GM08714 (cell line): Measurements from ENCODE around the gene CAMK2D.

ENCODE experiments used
- H3K4me3 ChIP-seq: fragments of 200-500 bp; sonication (Bioruptor generic); 2 replicates; pipeline ENCODE4 v1.5.1; 2014; ENCODE audit warnings: mild to moderate bottlenecking, low read length, inconsistent platforms
- ZNF274 ChIP-seq: IDR thresholded peaks from 2 replicates; pipeline ENCODE4 v1.6.1; 2012; ENCODE audit warnings: mild to moderate bottlenecking, low read depth, low read length

CAMK2D gene

GRCh38 chr4:113564493-113564892 lies 197.0 kb downstream of the CAMK2D start:
- no peak for TF ChIP-seq ZNF274
- no peak overlapping the region for H3K4me3 ChIP-seq

DNA sequence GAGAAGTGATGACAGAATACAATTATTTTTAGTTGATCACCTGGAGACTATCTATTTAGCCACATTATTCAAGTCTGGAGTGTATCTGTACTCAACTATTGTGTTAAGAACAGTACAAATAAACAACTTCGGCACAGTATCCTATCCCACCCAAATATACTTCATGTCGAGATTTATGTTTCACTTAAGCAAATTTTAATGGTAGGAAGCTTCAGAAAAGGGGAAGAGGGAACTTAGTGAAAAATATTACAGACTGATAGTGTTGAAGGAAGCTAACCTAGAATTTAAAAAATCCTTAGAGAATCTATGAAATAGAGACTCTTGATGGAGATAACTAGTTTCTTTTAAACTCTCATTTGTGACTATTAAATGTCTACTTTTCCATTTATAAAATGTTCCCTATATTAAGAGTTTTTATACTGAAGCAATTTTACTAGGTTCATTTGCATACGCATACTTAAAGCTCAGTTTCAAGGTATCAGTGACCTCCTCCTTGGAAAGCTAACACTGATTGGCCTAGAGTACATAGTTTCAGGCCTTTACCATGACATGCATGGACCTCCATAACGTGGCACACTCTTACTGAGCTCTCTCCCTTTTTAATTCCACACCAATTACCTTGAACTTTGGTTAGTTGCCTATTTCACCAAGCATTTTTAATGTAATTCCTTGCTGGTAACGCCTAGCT lies 197.7 kb downstream of the CAMK2D start:
- TF ChIP-seq ZNF274 = no peak
- H3K4me3 ChIP-seq = no peak overlapping the region

- TF ChIP-seq ZNF274 = no peak
- no peak overlapping the region for H3K4me3 ChIP-seq
Measured at GRCh38 chr4:113561758-113562157, 199.8 kb downstream of the CAMK2D start.

DNA sequence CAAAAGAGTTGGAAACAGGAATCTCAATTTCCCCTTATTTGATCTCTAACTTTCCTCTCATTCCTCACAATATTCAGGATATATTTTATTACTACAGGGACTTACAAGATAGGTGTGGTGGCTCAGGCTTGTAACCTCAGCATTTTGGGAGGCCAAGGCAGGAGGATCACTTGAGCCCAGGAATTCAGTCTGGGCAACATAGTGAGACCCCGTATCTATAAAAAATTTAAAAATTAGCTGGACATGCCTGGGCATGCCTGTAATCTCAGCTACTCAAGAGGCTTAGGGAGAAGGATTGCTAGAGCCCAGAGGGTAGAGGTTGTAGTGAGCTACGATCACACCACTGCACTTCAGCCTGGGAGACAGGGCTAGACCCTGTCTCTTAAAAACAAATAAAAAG lies 200.4 kb downstream of the CAMK2D start:
- no peak for TF ChIP-seq ZNF274
- no peak overlapping the region for H3K4me3 ChIP-seq

DNA sequence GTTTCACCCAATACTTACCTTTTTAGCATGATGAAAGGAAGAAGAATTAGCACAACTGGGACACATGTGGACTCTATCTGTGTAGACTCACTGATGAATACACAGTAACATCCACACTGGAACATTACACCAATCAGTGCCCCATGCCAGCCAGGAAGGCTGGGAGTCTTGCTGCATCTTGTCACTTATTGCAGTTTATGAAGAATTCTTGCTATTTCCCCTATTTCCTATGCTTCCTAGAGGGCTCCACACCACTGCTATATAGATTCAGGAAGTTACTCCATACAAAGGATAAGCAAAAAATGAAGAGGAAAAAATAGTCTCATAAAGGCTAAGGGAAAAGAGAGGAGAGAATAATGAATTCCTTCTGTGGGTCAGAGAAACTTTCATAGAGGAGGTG lies 201.0 kb downstream of the CAMK2D start:
- no peak overlapping the region for H3K4me3 ChIP-seq
- TF ChIP-seq ZNF274 = no peak

DNA sequence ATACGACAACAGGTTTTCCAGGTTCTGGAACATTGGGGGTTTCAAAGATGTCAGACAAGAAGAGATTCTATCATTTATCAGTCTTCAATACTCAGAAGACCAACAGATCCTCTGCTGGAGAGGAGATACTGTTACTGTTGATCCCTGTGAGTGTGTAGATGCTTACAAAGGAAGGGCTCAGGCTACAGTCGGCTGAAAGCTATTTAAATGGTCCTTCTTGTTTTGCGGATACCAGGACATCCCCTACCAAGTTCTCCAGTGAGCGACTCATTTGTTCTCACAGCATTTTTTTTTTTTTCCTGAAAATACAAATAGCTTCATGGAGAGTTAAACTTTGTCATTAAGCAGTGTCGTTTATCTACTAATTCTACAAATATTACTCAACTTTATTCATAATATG lies 201.6 kb downstream of the CAMK2D start:
- H3K4me3 ChIP-seq = no peak overlapping the region
- no peak for TF ChIP-seq ZNF274

GRCh38 chr4:113556382-113557134 lies 205.0 kb downstream of the CAMK2D start:
- no peak for TF ChIP-seq ZNF274
- no peak overlapping the region for H3K4me3 ChIP-seq

DNA sequence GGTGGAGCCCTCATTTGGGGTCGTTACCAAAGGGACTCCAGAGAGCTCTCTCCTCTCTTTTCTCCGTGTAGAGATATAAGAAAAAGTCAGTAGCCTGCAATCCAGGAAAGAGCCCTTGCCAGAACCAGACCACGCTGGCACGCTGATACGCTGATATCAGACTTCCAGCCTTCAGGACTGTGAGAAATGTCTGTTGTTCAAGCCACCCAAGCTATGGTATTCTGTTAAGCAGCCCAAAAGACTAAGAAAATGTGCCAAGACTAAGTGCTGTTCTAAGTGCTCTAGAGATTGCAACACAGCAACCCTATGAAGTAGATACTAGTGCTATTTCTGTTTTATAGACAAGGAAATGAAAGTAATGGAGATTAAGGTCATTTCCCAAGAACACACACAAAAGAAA lies 205.7 kb downstream of the CAMK2D start:
- no peak for TF ChIP-seq ZNF274

GRCh38 chr4:113553082-113553481 lies 208.5 kb downstream of the CAMK2D start:
- TF ChIP-seq ZNF274 = no peak
- no peak overlapping the region for H3K4me3 ChIP-seq

More for the DNA sequence above, 205.7 kb downstream of the CAMK2D start:
- H3K4me3 ChIP-seq = no peak overlapping the region

DNA sequence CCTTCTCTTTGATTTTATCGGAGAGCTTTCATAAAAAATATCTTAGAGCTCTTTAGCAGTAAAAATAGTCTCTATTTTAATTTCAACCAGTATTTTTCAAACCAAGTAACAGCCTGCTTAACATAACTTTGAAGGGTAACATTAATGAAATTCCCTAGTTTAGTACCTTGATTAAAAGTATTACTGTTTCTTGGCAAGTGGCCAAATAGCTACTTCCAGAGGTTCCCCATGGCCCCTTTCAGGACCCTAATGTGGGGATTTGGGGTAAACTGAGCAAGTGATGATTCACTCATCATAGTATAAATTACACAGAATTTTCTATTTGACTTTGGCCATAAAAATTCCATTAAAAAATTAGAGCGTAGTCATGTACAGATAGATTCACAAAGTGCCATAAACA lies 211.0 kb downstream of the CAMK2D start:
- no peak for TF ChIP-seq ZNF274
- H3K4me3 ChIP-seq = no peak overlapping the region

DNA sequence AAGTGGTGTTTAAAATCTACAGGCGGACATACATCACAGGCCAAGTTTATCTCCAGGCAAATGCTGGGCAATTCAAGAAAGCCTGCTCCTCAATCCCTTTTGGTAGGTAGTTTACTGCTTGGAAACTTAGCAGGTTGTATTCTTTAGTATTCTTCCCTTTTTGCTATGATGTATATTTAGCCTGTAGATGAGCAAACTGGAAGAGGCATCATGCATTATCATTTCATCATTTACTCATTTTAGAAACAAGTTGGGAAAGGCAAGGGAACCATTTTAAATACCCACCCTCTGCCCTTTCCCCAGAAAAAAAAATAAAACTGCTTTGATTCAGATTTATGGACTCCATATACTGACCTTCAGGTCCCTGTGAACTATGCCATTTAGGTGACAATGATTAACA lies 213.2 kb downstream of the CAMK2D start:
- no peak overlapping the region for H3K4me3 ChIP-seq
- no peak for TF ChIP-seq ZNF274

- no peak overlapping the region for H3K4me3 ChIP-seq
- TF ChIP-seq ZNF274 = no peak
Measured at GRCh38 chr4:113547487-113548042, 214.0 kb downstream of the CAMK2D start.

- no peak for TF ChIP-seq ZNF274
- no peak overlapping the region for H3K4me3 ChIP-seq
Measured at GRCh38 chr4:113541933-113542332, 219.6 kb downstream of the CAMK2D start.

- no peak for TF ChIP-seq ZNF274
- no peak overlapping the region for H3K4me3 ChIP-seq
Measured at GRCh38 chr4:113540859-113541258, 220.7 kb downstream of the CAMK2D start.

DNA sequence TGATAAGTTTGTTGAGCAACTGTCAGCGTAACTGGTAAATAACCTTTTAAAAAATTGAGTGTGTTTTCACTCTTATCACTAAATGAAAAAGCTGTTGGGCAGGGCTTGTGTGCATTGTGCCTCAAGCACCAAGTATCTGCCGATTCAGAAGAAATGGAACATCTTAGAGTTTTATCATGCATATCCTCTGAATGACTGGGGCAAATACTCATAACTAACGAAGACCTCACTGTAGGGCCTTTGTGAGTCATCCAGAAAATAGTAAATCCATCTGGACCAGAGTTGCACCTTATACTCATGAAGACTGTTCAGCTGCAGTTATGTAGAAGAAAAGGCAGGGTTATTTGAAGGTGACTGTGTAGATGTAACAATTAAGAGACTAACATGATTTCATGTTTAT lies 222.1 kb downstream of the CAMK2D start:
- no peak for TF ChIP-seq ZNF274

More for the DNA sequence above, 222.1 kb downstream of the CAMK2D start:
- H3K4me3 ChIP-seq = no peak overlapping the region
